CD4-positive, alpha-beta T cell treated with Interferon alpha-2 for 1 hour (primary cell): ENCODE results near the gene SHC1.

Experiments
- DNase-seq, 2 donors: peaks; one replicate each; pipeline ENCODE4 v3.0.0-alpha.2; 2020 to 2022

The SHC1 gene, protein sequence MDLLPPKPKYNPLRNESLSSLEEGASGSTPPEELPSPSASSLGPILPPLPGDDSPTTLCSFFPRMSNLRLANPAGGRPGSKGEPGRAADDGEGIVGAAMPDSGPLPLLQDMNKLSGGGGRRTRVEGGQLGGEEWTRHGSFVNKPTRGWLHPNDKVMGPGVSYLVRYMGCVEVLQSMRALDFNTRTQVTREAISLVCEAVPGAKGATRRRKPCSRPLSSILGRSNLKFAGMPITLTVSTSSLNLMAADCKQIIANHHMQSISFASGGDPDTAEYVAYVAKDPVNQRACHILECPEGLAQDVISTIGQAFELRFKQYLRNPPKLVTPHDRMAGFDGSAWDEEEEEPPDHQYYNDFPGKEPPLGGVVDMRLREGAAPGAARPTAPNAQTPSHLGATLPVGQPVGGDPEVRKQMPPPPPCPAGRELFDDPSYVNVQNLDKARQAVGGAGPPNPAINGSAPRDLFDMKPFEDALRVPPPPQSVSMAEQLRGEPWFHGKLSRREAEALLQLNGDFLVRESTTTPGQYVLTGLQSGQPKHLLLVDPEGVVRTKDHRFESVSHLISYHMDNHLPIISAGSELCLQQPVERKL

GRCh38 chr1:154970631-154971340 lies at the start of gene SHC1:
TSS of gene SHC1 (minus strand) at chr1:154970747. CDS start at chr1:154970526, 221 bp downstream.
- DNase-seq, result peak in 1 of 2 donors; percentile 57

DNA sequence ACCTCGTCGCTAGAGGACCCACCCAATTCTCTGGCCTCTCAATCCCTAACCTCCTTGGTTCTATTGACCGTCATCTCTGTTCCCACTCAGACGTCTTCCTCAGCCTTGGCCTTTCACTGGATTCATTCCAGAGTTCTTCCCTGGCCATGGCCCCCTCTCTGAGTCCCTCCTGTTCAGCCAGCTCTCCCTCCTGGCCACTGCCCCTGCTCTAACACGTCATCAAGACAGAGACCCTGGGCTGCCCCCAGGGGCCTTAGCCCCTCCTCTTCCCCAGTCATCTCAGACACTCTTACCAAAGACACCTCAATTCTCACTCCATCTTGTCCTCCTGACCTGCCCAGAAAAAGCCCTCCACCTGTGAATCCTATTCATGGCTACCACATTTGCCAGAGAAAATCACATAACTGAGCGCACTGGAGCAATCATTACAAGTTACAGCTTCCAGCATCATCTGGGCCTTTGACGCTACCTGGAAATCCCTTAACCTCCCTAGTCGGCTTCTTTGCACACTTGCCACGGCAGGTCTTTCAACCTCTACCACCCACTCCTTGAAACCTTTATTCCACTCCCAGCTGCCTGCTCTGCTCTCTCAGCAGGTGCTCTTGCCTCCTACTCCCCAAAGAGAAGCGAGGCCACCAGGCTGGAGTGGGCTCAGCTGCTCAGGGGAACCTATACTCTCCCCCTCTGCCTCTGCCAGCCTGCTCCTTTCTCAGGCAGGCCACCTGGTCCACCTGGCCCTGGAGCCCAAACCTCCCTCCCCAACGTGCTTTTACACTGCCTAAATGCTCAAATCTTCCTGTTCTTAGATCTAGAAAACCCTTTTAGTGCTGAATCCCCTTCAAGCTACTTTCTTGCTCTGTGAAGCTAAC lies 49.1 kb upstream of the SHC1 start:
- DNase-seq, result no peak

- DNase-seq, result no peak
Measured at GRCh38 chr1:155018617-155019348, 48.2 kb upstream of the SHC1 start.

GRCh38 chr1:155017946-155018316 lies 47.4 kb upstream of the SHC1 start:
- no peak for DNase-seq

- peak; percentile 86 to 90 for DNase-seq
Measured at GRCh38 chr1:155017041-155017945, 46.7 kb upstream of the SHC1 start.

- peak; percentile 25 to 42 for DNase-seq
Measured at GRCh38 chr1:155016231-155016831, 45.8 kb upstream of the SHC1 start.

DNA sequence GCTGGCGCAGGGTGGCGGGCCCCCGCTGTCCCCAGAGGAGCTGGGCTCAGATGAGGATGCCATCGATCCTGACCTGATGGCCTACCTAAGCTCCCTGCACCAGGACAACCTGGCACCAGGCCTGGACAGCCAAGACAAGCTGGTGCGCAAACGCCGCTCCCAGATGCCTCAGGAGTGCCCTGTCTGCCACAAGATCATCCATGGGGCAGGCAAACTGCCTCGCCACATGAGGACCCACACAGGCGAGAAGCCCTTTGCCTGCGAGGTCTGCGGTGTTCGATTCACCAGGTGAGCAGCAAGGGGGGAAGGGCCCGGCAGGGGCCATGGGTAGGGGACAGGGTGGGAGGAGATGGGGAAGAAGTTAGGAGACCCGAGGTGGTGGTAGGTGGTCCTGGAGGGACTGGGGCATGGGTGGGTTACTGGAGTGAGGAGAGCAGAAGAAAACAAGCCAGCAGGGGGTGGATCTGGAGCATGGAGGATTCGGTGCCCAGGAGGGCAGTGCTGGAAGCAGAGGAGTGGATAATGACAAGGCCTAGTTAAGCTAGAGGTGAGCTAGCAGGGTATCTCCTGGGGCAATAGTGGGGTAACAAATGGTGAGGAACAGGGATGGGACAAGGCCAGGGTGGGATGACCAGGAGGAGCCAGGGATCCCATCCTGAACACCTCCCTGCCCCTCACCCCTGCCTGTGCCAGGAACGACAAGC lies 45.1 kb upstream of the SHC1 start:
- DNase-seq, result no peak

- no peak for DNase-seq
Measured at GRCh38 chr1:155014709-155015508, 44.4 kb upstream of the SHC1 start.

GRCh38 chr1:155013632-155014031 lies 43.1 kb upstream of the SHC1 start:
- peak in 1 of 2 donors; percentile 53 for DNase-seq

GRCh38 chr1:155012776-155013602 lies 42.4 kb upstream of the SHC1 start:
- no peak for DNase-seq

GRCh38 chr1:155012026-155012546 lies 41.5 kb upstream of the SHC1 start:
- peak; percentile 46 to 47 for DNase-seq

DNA sequence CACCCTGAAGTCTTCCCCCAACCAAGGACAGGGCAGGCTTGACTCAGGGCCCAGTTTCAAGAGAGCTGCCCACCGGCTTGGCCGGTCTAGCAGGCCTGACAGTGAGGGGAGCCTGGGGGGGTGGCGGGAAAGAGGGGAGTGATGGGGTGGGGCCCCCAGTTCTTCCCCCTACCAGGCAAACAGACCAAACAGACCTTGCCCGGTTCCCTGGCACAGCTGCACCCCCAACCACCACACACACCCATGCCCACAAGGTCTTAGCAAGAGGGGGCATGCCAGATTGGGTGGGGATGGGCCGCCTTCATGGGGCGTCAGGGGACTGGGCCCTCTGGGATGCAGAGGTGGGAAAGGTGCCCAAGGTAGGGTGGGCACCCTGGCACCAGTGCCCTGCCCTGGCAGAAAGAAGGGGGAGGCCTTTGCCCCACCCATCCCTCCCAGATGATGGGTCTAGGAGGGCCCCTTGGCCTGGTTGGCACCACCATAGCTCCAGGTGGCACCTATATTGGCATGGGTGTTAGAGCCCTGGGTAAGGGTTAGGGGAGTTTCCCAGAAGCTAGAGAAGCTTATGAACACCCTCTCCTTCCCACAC lies 41.0 kb upstream of the SHC1 start:
- no peak for DNase-seq

DNA sequence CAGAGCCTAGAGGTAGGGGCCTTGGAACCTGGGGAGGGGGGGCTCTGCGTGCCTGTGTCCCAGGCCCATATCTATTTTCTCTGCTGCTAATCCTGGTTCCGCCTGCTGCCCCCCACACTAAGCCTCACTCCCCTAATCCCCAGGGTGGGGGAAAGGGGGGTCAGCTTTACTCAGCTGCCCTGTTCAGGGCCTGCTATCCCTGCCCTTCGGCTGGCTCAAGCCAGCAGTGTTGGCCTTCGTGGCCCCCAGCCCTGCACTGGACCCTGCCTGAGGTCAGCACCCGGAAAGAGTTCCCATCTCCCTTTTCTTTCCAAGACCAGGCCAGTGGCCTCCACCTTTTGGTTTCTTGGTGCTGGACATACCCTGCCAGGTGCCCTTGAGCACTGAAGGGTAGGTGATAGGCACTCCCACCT lies 40.5 kb upstream of the SHC1 start:
- no peak for DNase-seq

GRCh38 chr1:155010211-155010918 lies 39.8 kb upstream of the SHC1 start:
- peak in 1 of 2 donors; percentile 46 for DNase-seq

- DNase-seq, result no peak
Measured at GRCh38 chr1:155009742-155010141, 39.2 kb upstream of the SHC1 start.

GRCh38 chr1:155009221-155009711 lies 38.7 kb upstream of the SHC1 start:
- peak in 1 of 2 donors; percentile 19 for DNase-seq
